ENCODE data around the gene LILRA2. TPM values are rescaled to one million over a fixed set of nuclear protein-coding genes. Genes with fewer than 3 reads are reported as not detected.
A peak's percentile ranks its signal among the peaks of the same experiment; 100 is the strongest.

The LILRA2 gene
- total RNA-seq, 5 donors from 2014 or later (not counting 1 experiment from before 2014, with no cell fraction given) = 0.16 to 0.47 (median 0.37) TPM; not detected in 1

- H3K27ac ChIP-seq (ENCODE audit: low read length) = no peak overlapping the region
- H3K9me3 ChIP-seq = no peaks in the 10 kb centered on the region
- WGBS (ENCODE audit: insufficient coverage) = 85% methylated on average over 10 of the region's 15 CpGs
- H3K36me3 ChIP-seq (ENCODE audit: control insufficient read depth in 2 of 2, extremely low read depth in 1 of 2, insufficient read depth in 1 of 2, low read length in 1 of 2) = no peaks in the 10 kb centered on the region
- no peak overlapping the region for H3K4me3 ChIP-seq (ENCODE audit: control insufficient read depth in 1 of 2, extremely low read depth in 1 of 2, low read length in 1 of 2)
- ChIA-PET POLR2A (interaction anchor here in 1 of 2 donors (0.6 kb wide), 1 partner anchor 77 kb away, joined by 3 read pairs; no protein-coding TSS in a partner anchor), CTCF (no interaction called here)
- peaks cover 0 to 33% of the 10 kb centered on the region in 2 experiments for H3K27me3 ChIP-seq (replicated peaks in 1 of 2; ENCODE audit: control insufficient read depth in 2 of 2, extremely low read depth in 1 of 2, insufficient read depth in 2 of 2, low read length in 1 of 2)
- no peak overlapping the region for H3K4me3 Mint-ChIP-seq
- no peak for ATAC-seq (replicated peaks in 1 of 4)
- H3K27ac Mint-ChIP-seq = no peak overlapping the region
- no peaks in the 10 kb centered on the region for H3K4me1 ChIP-seq (ENCODE audit: control insufficient read depth in 1 of 2, extremely low read depth in 1 of 2, insufficient read depth in 2 of 2, low read length in 2 of 2)
- no peak for DNase-seq
- H3K9me3 Mint-ChIP-seq = peaks cover 5 to 22% (median 7%) of the 10 kb centered on the region in 3 donors
- H3K27me3 Mint-ChIP-seq = peaks cover 36 to 53% of the 10 kb centered on the region in 2 donors
- H3K4me1 Mint-ChIP-seq = no peaks in the 10 kb centered on the region
- H3K36me3 Mint-ChIP-seq = no peaks in the 10 kb centered on the region
Observed at GRCh38 chr19:54608792-54609191, 35.2 kb downstream of the LILRA2 start.

- Histone ChIP-seq H3K9me3 (no peaks in the 10 kb centered on the region), H3K27me3 (replicated peaks in 1 of 2; ENCODE audit: control insufficient read depth in 2 of 2, extremely low read depth in 1 of 2, insufficient read depth in 2 of 2, low read length in 1 of 2) (peaks cover 0 to 33% of the 10 kb centered on the region in 2 experiments), H3K27ac (ENCODE audit: low read length) (no peak overlapping the region), H3K4me1 (ENCODE audit: control insufficient read depth in 1 of 2, extremely low read depth in 1 of 2, insufficient read depth in 2 of 2, low read length in 2 of 2) (no peaks in the 10 kb centered on the region), H3K36me3 (ENCODE audit: control insufficient read depth in 2 of 2, extremely low read depth in 1 of 2, insufficient read depth in 1 of 2, low read length in 1 of 2) (no peaks in the 10 kb centered on the region), H3K4me3 (ENCODE audit: control insufficient read depth in 1 of 2, extremely low read depth in 1 of 2, low read length in 1 of 2) (no peak overlapping the region)
- Mint-ChIP-seq H3K4me3 (no peak overlapping the region), H3K9me3 (peaks cover 5 to 20% (median 9%) of the 10 kb centered on the region in 3 donors), H3K27me3 (peaks cover 36 to 48% of the 10 kb centered on the region in 2 donors), H3K27ac (peak overlapping the region in 1 of 2 donors; percentile 56), H3K4me1 (no peaks in the 10 kb centered on the region), H3K36me3 (no peaks in the 10 kb centered on the region)
- WGBS (ENCODE audit: insufficient coverage) = 93% methylated on average over 18 of the region's 26 CpGs
- CTCF ChIA-PET = no interaction called here
- POLR2A ChIA-PET = no interaction called here
- DNase-seq (no peak), ATAC-seq (replicated peaks in 1 of 4) (no peak)
Observed at GRCh38 chr19:54609356-54609791, 35.8 kb downstream of the LILRA2 start.

- ChIA-PET POLR2A (no interaction called here), CTCF (no interaction called here)
- Histone ChIP-seq H3K4me1 (ENCODE audit: control insufficient read depth in 1 of 2, extremely low read depth in 1 of 2, insufficient read depth in 2 of 2, low read length in 2 of 2) (no peaks in the 10 kb centered on the region), H3K9me3 (no peaks in the 10 kb centered on the region), H3K27me3 (replicated peaks in 1 of 2; ENCODE audit: control insufficient read depth in 2 of 2, extremely low read depth in 1 of 2, insufficient read depth in 2 of 2, low read length in 1 of 2) (peaks cover 0 to 22% of the 10 kb centered on the region in 2 experiments), H3K27ac (ENCODE audit: low read length) (no peak overlapping the region), H3K36me3 (ENCODE audit: control insufficient read depth in 2 of 2, extremely low read depth in 1 of 2, insufficient read depth in 1 of 2, low read length in 1 of 2) (no peaks in the 10 kb centered on the region), H3K4me3 (ENCODE audit: control insufficient read depth in 1 of 2, extremely low read depth in 1 of 2, low read length in 1 of 2) (no peak overlapping the region)
- Mint-ChIP-seq H3K4me3 (no peak overlapping the region), H3K9me3 (peaks cover 5 to 13% (median 8%) of the 10 kb centered on the region in 3 donors), H3K27me3 (peaks cover 12 to 26% of the 10 kb centered on the region in 2 donors), H3K27ac (no peak overlapping the region), H3K36me3 (no peaks in the 10 kb centered on the region), H3K4me1 (peaks cover 0 to 5% (median 0%) of the 10 kb centered on the region in 3 donors)
- 78% methylated on average over 1 of the region's 1 CpG for WGBS (ENCODE audit: insufficient coverage)
- ATAC-seq (replicated peaks in 1 of 4) (no peak), DNase-seq (no peak)
Observed at GRCh38 chr19:54612428-54612827, 38.8 kb downstream of the LILRA2 start.

- CTCF ChIA-PET = no interaction called here
- H3K27ac ChIP-seq (ENCODE audit: low read length) = no peak overlapping the region
Observed at GRCh38 chr19:54614726-54615125, 41.1 kb downstream of the LILRA2 start.

GRCh38 chr19:54616057-54616456 lies 42.5 kb downstream of the LILRA2 start:
- Histone ChIP-seq H3K27me3 (replicated peaks in 1 of 2; ENCODE audit: control insufficient read depth in 2 of 2, extremely low read depth in 1 of 2, insufficient read depth in 2 of 2, low read length in 1 of 2) (no peaks in the 10 kb centered on the region), H3K4me1 (ENCODE audit: control insufficient read depth in 1 of 2, extremely low read depth in 1 of 2, insufficient read depth in 2 of 2, low read length in 2 of 2) (no peaks in the 10 kb centered on the region), H3K4me3 (ENCODE audit: control insufficient read depth in 1 of 2, extremely low read depth in 1 of 2, low read length in 1 of 2) (no peak overlapping the region), H3K27ac (ENCODE audit: low read length) (no peak overlapping the region), H3K36me3 (ENCODE audit: control insufficient read depth in 2 of 2, extremely low read depth in 1 of 2, insufficient read depth in 1 of 2, low read length in 1 of 2) (no peaks in the 10 kb centered on the region), H3K9me3 (no peaks in the 10 kb centered on the region)
- no peak overlapping the region for H3K4me3 Mint-ChIP-seq
- ATAC-seq (replicated peaks in 1 of 4) (no peak), DNase-seq (no peak)
- 71% methylated on average over 3 of the region's 3 CpGs for WGBS (ENCODE audit: insufficient coverage)
- H3K27ac Mint-ChIP-seq = no peak overlapping the region
- peaks cover 5 to 9% (median 8%) of the 10 kb centered on the region in 3 donors for H3K9me3 Mint-ChIP-seq
- peaks cover 3 to 5% of the 10 kb centered on the region in 2 donors for H3K27me3 Mint-ChIP-seq
- POLR2A ChIA-PET = no interaction called here
- no peaks in the 10 kb centered on the region for H3K36me3 Mint-ChIP-seq
- CTCF ChIA-PET = no interaction called here
- H3K4me1 Mint-ChIP-seq = peaks cover 0 to 5% (median 0%) of the 10 kb centered on the region in 3 donors

More at GRCh38 chr19:54614726-54615125, 41.1 kb downstream of the LILRA2 start:
- ATAC-seq (replicated peaks in 1 of 4) (no peak), DNase-seq (no peak)
- Mint-ChIP-seq H3K36me3 (no peaks in the 10 kb centered on the region), H3K4me3 (no peak overlapping the region), H3K27me3 (peaks cover 6 to 9% of the 10 kb centered on the region in 2 donors), H3K9me3 (peaks cover 5 to 12% (median 8%) of the 10 kb centered on the region in 3 donors), H3K4me1 (peaks cover 0 to 5% (median 0%) of the 10 kb centered on the region in 3 donors), H3K27ac (no peak overlapping the region)
- POLR2A ChIA-PET = no interaction called here
- Histone ChIP-seq H3K4me1 (ENCODE audit: control insufficient read depth in 1 of 2, extremely low read depth in 1 of 2, insufficient read depth in 2 of 2, low read length in 2 of 2) (no peaks in the 10 kb centered on the region), H3K36me3 (ENCODE audit: control insufficient read depth in 2 of 2, extremely low read depth in 1 of 2, insufficient read depth in 1 of 2, low read length in 1 of 2) (no peaks in the 10 kb centered on the region), H3K4me3 (ENCODE audit: control insufficient read depth in 1 of 2, extremely low read depth in 1 of 2, low read length in 1 of 2) (no peak overlapping the region), H3K27me3 (replicated peaks in 1 of 2; ENCODE audit: control insufficient read depth in 2 of 2, extremely low read depth in 1 of 2, insufficient read depth in 2 of 2, low read length in 1 of 2) (no peaks in the 10 kb centered on the region), H3K9me3 (no peaks in the 10 kb centered on the region)
- WGBS (ENCODE audit: insufficient coverage) = no CpG with 5 or more reads among the region's 1 CpG

- POLR2A ChIA-PET = no interaction called here
- H3K9me3 Mint-ChIP-seq = peaks cover 5 to 9% (median 8%) of the 10 kb centered on the region in 3 donors
- H3K27ac ChIP-seq (ENCODE audit: low read length) = peak overlapping the region; percentile 46
- DNase-seq (peak in 1 of 35 experiments; percentile 14), ATAC-seq (replicated peaks in 1 of 4) (no peak)
- H3K4me3 Mint-ChIP-seq = peak overlapping the region; percentile 21 to 68 (median 22)
- CTCF ChIA-PET = no interaction called here
- H3K36me3 ChIP-seq (ENCODE audit: control insufficient read depth in 2 of 2, extremely low read depth in 1 of 2, insufficient read depth in 1 of 2, low read length in 1 of 2) = no peaks in the 10 kb centered on the region
- WGBS (ENCODE audit: insufficient coverage) = 61% methylated on average over 4 of the region's 5 CpGs
- peak overlapping the region in 1 of 2 donors; percentile 34 for H3K4me3 ChIP-seq (ENCODE audit: control insufficient read depth in 1 of 2, extremely low read depth in 1 of 2, low read length in 1 of 2)
- no peaks in the 10 kb centered on the region for H3K4me1 ChIP-seq (ENCODE audit: control insufficient read depth in 1 of 2, extremely low read depth in 1 of 2, insufficient read depth in 2 of 2, low read length in 2 of 2)
- no peaks in the 10 kb centered on the region for H3K27me3 ChIP-seq (replicated peaks in 1 of 2; ENCODE audit: control insufficient read depth in 2 of 2, extremely low read depth in 1 of 2, insufficient read depth in 2 of 2, low read length in 1 of 2)
- H3K27ac Mint-ChIP-seq = peak overlapping the region in 1 of 2 donors; percentile 58
- H3K36me3 Mint-ChIP-seq = no peaks in the 10 kb centered on the region
- peaks cover 0 to 5% (median 0%) of the 10 kb centered on the region in 3 donors for H3K4me1 Mint-ChIP-seq
- no peaks in the 10 kb centered on the region for H3K9me3 ChIP-seq
- H3K27me3 Mint-ChIP-seq = peaks cover 3 to 10% of the 10 kb centered on the region in 2 donors
Observed at GRCh38 chr19:54616821-54617560, 43.4 kb downstream of the LILRA2 start.
